SK-N-SH (cell line): ENCODE results near the gene UBAP1L. TPM values are rescaled to one million over a fixed set of nuclear protein-coding genes. Genes with fewer than 3 reads are reported as not detected.

ENCODE experiments used
- CTCF ChIA-PET: fragments of 300-600, 350-600 bp; formaldehyde crosslinking; extraction: SDS; loops from one replicate; lab custom pipeline; 2021; lab: Yijun Ruan, JAX
- POLR2A ChIA-PET: fragments of 350-600 bp; sonication (Branson Sonifier 250); formaldehyde crosslinking; extraction: SDS; loops from one replicate; lab custom pipeline; 2020; ENCODE audit warnings: antibody characterized with exemption, inconsistent platforms; lab: Yijun Ruan, JAX
- DNase-seq: peaks from one replicate; pipeline ENCODE4 v3.0.0; 2012
- H2AFZ ChIP-seq: fragments of 200-600 bp; sonication (generic); 2 replicates; pipeline ENCODE4 v1.8.1; 2016; ENCODE audit warnings: antibody characterized with exemption, mild to moderate bottlenecking, low read depth
- H3F3A ChIP-seq: fragments of 200-600 bp; sonication (generic); replicated peaks from 2 replicates; pipeline ENCODE3; 2016; ENCODE audit warnings: antibody characterized with exemption, mild to moderate bottlenecking; ENCODE audit not compliant: insufficient read depth
- H3K27ac ChIP-seq, 2 experiments: fragments of 200-500 bp in 1 of 2; fragments of 200-600 bp in 1 of 2; sonication (Bioruptor generic) in 1 of 2; sonication (generic), shearing (Covaris generic) in 1 of 2; 2 replicates each; pipeline versions ENCODE4 v1.5.1 to v1.6.1; 2014 to 2016; ENCODE audit warnings: low read depth in 2 of 2, inconsistent platforms in 1 of 2, low read length in 1 of 2, mild to moderate bottlenecking in 1 of 2, mixed read lengths in 1 of 2
- H3K27me3 ChIP-seq: fragments of 200-600 bp; sonication (generic), shearing (Covaris generic); 2 replicates; pipeline ENCODE4 v1.6.1; 2016; ENCODE audit warnings: mixed run types; ENCODE audit not compliant: insufficient read depth
- H3K36me3 ChIP-seq, 2 experiments: fragments of 200-500 bp in 1 of 2; fragments of 200-600 bp in 1 of 2; sonication (Bioruptor generic) in 1 of 2; sonication (generic) in 1 of 2; replicated peaks in 1 of 2; 2 replicates each; pipeline versions ENCODE3 to v1.5.1; 2014 to 2016; ENCODE audit warnings: low read length in 1 of 2, mild to moderate bottlenecking in 1 of 2; ENCODE audit not compliant: insufficient read depth in 2 of 2, control insufficient read depth in 1 of 2
- H3K4me1 ChIP-seq, 2 experiments: fragments of 200-500 bp in 1 of 2; fragments of 200-600 bp in 1 of 2; sonication (Bioruptor generic) in 1 of 2; sonication (generic), shearing (Covaris generic) in 1 of 2; 2 replicates each; pipeline versions ENCODE4 v1.5.1 to v1.6.1; 2014 to 2016; ENCODE audit warnings: low read depth in 1 of 2, low read length in 1 of 2, mixed run types in 1 of 2; ENCODE audit not compliant: insufficient read depth in 2 of 2, control insufficient read depth in 1 of 2
- H3K4me2 ChIP-seq: fragments of 200-600 bp; sonication (generic), shearing (Covaris generic); 2 replicates; pipeline ENCODE4 v1.6.1; 2017; ENCODE audit warnings: mixed run types
- H3K4me3 ChIP-seq, 2 experiments: fragments of 200-500 bp in 1 of 2; fragments of 200-600 bp in 1 of 2; sonication (Bioruptor generic) in 1 of 2; sonication (generic), shearing (Covaris generic) in 1 of 2; 2 replicates each; pipeline versions ENCODE4 v1.5.1 to v1.8.1; 2014 to 2016; ENCODE audit warnings: low read depth in 2 of 2, inconsistent platforms in 1 of 2, low read length in 1 of 2, mild to moderate bottlenecking in 1 of 2, mixed read lengths in 1 of 2, moderate library complexity in 1 of 2
- H3K79me2 ChIP-seq: fragments of 200-600 bp; sonication (generic); 2 replicates; pipeline ENCODE4 v1.8.1; 2017; ENCODE audit warnings: mild to moderate bottlenecking; ENCODE audit not compliant: insufficient read depth
- H3K9ac ChIP-seq: fragments of 200-600 bp; sonication (generic); 2 replicates; pipeline ENCODE4 v1.6.1; 2017; ENCODE audit warnings: mixed run types
- H3K9me2 ChIP-seq: fragments of 200-600 bp; sonication (generic); 2 replicates; pipeline ENCODE4 v1.6.1; 2017; ENCODE audit warnings: mixed run types
- H3K9me3 ChIP-seq: fragments of 200-600 bp; sonication (generic); 2 replicates; pipeline ENCODE4 v1.6.1; 2017; ENCODE audit warnings: mixed run types, mild to moderate bottlenecking, moderate library complexity
- H4K20me1 ChIP-seq: fragments of 200-600 bp; sonication (generic); 2 replicates; pipeline ENCODE4 v1.6.1; 2017; ENCODE audit warnings: mild to moderate bottlenecking, mixed run types; ENCODE audit not compliant: insufficient read depth
- CHD2 ChIP-seq: fragments of 150-350 bp; IDR thresholded peaks from 2 replicates; pipeline ENCODE4 v1.6.1; 2018; ENCODE audit warnings: low read length; ENCODE audit not compliant: partially characterized antibody
- ELF1 ChIP-seq: IDR thresholded peaks from 2 replicates; pipeline ENCODE4 v1.4.0; 2012
- EP300 ChIP-seq, 2 experiments: IDR thresholded peaks; 2 replicates each; pipeline versions ENCODE4 v1.4.0 to v1.6.1; 2012; ENCODE audit warnings: borderline replicate concordance in 1 of 2, low read depth in 1 of 2, low read length in 1 of 2
- EZH2phosphoT487 ChIP-seq: fragments of 200-600 bp; sonication (generic); IDR thresholded peaks from 2 replicates; pipeline ENCODE4 v1.6.1; 2017; ENCODE audit warnings: low read depth, mixed run types, mild to moderate bottlenecking, antibody characterized with exemption, moderate library complexity, borderline replicate concordance
- FOXJ3 ChIP-seq: sonication (generic); formaldehyde crosslinking; IDR thresholded peaks from 2 replicates; pipeline ENCODE4 v1.5.1; 2020; ENCODE audit warnings: mild to moderate bottlenecking, missing genetic modification reagents
- FOXM1 ChIP-seq: IDR thresholded peaks from 2 replicates; pipeline ENCODE4 v1.4.0; 2012; ENCODE audit warnings: low read depth, mild to moderate bottlenecking
- GATA2 ChIP-seq: sonication (generic); formaldehyde crosslinking; IDR thresholded peaks from 2 replicates; pipeline ENCODE4 v1.5.0; 2020; ENCODE audit warnings: mild to moderate bottlenecking, missing genetic modification reagents
- MEF2A ChIP-seq: IDR thresholded peaks from 2 replicates; pipeline ENCODE4 v1.4.0; 2012; ENCODE audit warnings: low read depth, borderline replicate concordance
- NFIC ChIP-seq: IDR thresholded peaks from 2 replicates; pipeline ENCODE4 v1.4.0; 2012; ENCODE audit warnings: borderline replicate concordance
- NRF1 ChIP-seq: IDR thresholded peaks from 2 replicates; pipeline ENCODE4 v1.6.1; 2012; ENCODE audit warnings: low read depth, mild to moderate bottlenecking, low read length
- POLR2AphosphoS5 ChIP-seq: IDR thresholded peaks from 2 replicates; pipeline ENCODE4 v1.6.1; 2012; ENCODE audit warnings: low read depth, low read length
- RAD21 ChIP-seq: IDR thresholded peaks from 2 replicates; pipeline ENCODE4 v1.6.1; 2012; ENCODE audit warnings: mild to moderate bottlenecking, low read length
- RCOR1 ChIP-seq: fragments of 150-350 bp; IDR thresholded peaks from 2 replicates; pipeline ENCODE4 v1.6.1; 2017; ENCODE audit warnings: antibody characterized with exemption, low read length
- RXRA ChIP-seq: IDR thresholded peaks from 2 replicates; pipeline ENCODE4 v1.4.0; 2012; ENCODE audit warnings: low read depth, mild to moderate bottlenecking, borderline replicate concordance
- SIN3A ChIP-seq: IDR thresholded peaks from 2 replicates; pipeline ENCODE4 v1.6.1; 2012; ENCODE audit warnings: low read depth, mild to moderate bottlenecking, low read length, moderate library complexity, borderline replicate concordance
- SMC3 ChIP-seq: IDR thresholded peaks from 2 replicates; pipeline ENCODE4 v1.6.1; 2012; ENCODE audit warnings: low read depth, low read length, improper control_type of control experiment
- TAF1 ChIP-seq: IDR thresholded peaks from 2 replicates; pipeline ENCODE4 v1.6.1; 2012; ENCODE audit warnings: low read depth, mild to moderate bottlenecking, low read length, moderate library complexity, borderline replicate concordance
- TCF12 ChIP-seq: IDR thresholded peaks from 2 replicates; pipeline ENCODE4 v1.4.0; 2012
- YY1 ChIP-seq: IDR thresholded peaks from 2 replicates; pipeline ENCODE4 v1.4.0; 2012; ENCODE audit warnings: low read depth, mild to moderate bottlenecking
- WGBS: methylation state at CpG from one replicate; pipeline ENCODE4 v1.1.6; 2017; ENCODE audit warnings: low lambda C conversion rate; 5-methylcytosine and 5-hydroxymethylcytosine counted together
- polyA plus RNA-seq, 3 experiments: library from polyadenylated mRNA; depleted of rRNA; stranded (reverse); fragments of >200 nt; gene quantifications; 2 replicates each; pipeline ENCODE4 v1.2.3, GENCODE V29; 2012
- TF ChIP-seq, protein P1 (sequence below): IDR thresholded peaks from 2 replicates; pipeline ENCODE4 v1.4.0; 2012; ENCODE audit warnings: low read depth, borderline replicate concordance
- TF ChIP-seq, protein P2 (sequence below): fragments of 150-350 bp; IDR thresholded peaks from 2 replicates; pipeline ENCODE4 v1.6.1; 2016; ENCODE audit warnings: mild to moderate bottlenecking, low read depth, low read length
- TF ChIP-seq, protein P3 (sequence below): IDR thresholded peaks from 2 replicates; pipeline ENCODE4 v1.6.1; 2012; ENCODE audit warnings: mild to moderate bottlenecking, low read depth, low read length, moderate library complexity

The UBAP1L gene
- polyA plus RNA-seq, 1 of the 3 experiments (the other 2 are of a cell fraction), result 1.8 TPM

DNA sequence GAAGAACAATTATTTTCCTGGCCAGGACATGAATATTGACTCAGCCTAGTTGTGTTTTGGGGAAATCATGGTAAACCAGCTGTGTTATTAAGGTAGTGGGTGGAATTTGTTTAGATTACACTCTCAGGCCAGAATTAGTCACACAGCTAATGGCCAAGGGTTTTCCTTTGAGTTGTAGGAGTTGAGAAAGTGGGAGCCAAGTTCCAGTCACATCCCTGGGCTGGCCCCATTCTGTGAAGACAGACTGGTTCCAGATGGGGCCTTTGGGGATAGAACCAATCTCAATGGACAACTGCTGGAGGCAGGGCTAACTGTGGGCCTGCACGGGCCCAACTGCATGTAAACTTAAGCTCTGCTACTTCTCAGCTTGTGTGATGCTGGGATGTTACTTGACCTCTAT is 45.8 kb downstream of the UBAP1L start:
- peaks cover 0 to 12% of the 10 kb centered on the region in 2 experiments; a peak in 1 of 4 replicates for H3K4me1 ChIP-seq
- H3K36me3 ChIP-seq, result no peaks in the 10 kb centered on the region
- H4K20me1 ChIP-seq, result no peaks in the 10 kb centered on the region
- H3K79me2 ChIP-seq, result no peaks in the 10 kb centered on the region
- H3F3A ChIP-seq, result peaks cover 4% of the 10 kb centered on the region
- no peaks in the 10 kb centered on the region for H3K9me2 ChIP-seq
- WGBS, result 88% methylated on average over 1 of the region's 1 CpG
- H3K9ac ChIP-seq, result no peak overlapping the region
- no peaks in the 10 kb centered on the region for H3K9me3 ChIP-seq
- H3K4me3 ChIP-seq, result no peak overlapping the region
- ChIA-PET CTCF (interaction anchor here (1.2 to 9.5 kb wide), 4 partner anchors 12 to 228 kb away, joined by 3 to 88 read pairs (median 4); no protein-coding TSS in a partner anchor), POLR2A (no interaction called here)
- TF ChIP-seq RXRA, result no peak
- TF ChIP-seq RCOR1, result no peak
- no peak for TF ChIP-seq FOXM1
- no peak for TF ChIP-seq NRF1
- no peak for TF ChIP-seq RAD21
- no peak for TF ChIP-seq TCF12
- no peak for TF ChIP-seq EZH2phosphoT487
- no peak for TF ChIP-seq GATA2 (CRISPR knock-in tag)
- no peak for TF ChIP-seq POLR2AphosphoS5
- no peak for TF ChIP-seq MEF2A
- TF ChIP-seq YY1, result no peak
- no peak for TF ChIP-seq FOXJ3
- no peak for TF ChIP-seq SIN3A
- TF ChIP-seq SMC3, result no peak
- TF ChIP-seq EP300 (IDR thresholded peaks at IDR 0.05; ENCODE audit: borderline replicate concordance in 1 of 2, low read depth in 1 of 2, low read length in 1 of 2), result no peak
- TF ChIP-seq TAF1, result no peak
- TF ChIP-seq NFIC, result no peak
- DNase-seq, result no peak
- H2AFZ ChIP-seq, result no peak overlapping the region
- no peak overlapping the region for H3K27ac ChIP-seq
- H3K27me3 ChIP-seq, result peaks cover 9% of the 10 kb centered on the region; the same call in 1 of the 2 replicates
- no peak overlapping the region for H3K4me2 ChIP-seq

DNA sequence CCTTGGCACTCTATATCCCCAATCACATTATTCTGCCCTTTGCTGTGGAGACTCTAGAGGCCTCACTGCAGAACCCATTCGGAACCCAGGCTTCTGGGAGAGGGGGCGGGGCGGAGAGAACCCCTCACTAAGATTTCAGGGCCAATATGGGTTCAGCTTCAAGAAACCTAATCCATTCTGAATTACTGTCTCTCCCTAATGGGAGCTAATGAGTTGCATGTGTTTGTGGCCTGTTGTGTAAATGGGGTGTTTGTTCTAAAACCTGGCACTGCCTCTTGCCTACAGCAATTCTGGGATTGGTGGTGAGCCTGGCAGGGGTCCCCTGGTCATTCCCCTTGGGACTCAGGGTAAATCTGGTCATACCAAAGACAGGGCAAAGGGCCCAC is 46.6 kb downstream of the UBAP1L start:
- Histone ChIP-seq H3K9me2 (no peaks in the 10 kb centered on the region), H3K4me3 (no peak overlapping the region), H3K9me3 (no peaks in the 10 kb centered on the region), H3K79me2 (no peaks in the 10 kb centered on the region), H3K27me3 (peaks cover 9% of the 10 kb centered on the region; the same call in 1 of the 2 replicates), H3K36me3 (no peaks in the 10 kb centered on the region), H3K4me1 (peaks cover 0 to 12% of the 10 kb centered on the region in 2 experiments; a peak in 1 of 4 replicates), H3F3A (peaks cover 4% of the 10 kb centered on the region), H3K4me2 (no peak overlapping the region), H4K20me1 (no peaks in the 10 kb centered on the region), H3K27ac (no peak overlapping the region), H3K9ac (no peak overlapping the region), H2AFZ (no peak overlapping the region)
- TF ChIP-seq, protein P1, sequence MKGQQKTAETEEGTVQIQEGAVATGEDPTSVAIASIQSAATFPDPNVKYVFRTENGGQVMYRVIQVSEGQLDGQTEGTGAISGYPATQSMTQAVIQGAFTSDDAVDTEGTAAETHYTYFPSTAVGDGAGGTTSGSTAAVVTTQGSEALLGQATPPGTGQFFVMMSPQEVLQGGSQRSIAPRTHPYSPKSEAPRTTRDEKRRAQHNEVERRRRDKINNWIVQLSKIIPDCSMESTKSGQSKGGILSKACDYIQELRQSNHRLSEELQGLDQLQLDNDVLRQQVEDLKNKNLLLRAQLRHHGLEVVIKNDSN, result no peak
- TF ChIP-seq ELF1 (no peak), TCF12 (no peak), GATA2 (CRISPR knock-in tag) (no peak), YY1 (no peak), CHD2 (no peak)
- TF ChIP-seq, protein P2, sequence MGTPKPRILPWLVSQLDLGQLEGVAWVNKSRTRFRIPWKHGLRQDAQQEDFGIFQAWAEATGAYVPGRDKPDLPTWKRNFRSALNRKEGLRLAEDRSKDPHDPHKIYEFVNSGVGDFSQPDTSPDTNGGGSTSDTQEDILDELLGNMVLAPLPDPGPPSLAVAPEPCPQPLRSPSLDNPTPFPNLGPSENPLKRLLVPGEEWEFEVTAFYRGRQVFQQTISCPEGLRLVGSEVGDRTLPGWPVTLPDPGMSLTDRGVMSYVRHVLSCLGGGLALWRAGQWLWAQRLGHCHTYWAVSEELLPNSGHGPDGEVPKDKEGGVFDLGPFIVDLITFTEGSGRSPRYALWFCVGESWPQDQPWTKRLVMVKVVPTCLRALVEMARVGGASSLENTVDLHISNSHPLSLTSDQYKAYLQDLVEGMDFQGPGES, result no peak
- TF ChIP-seq, protein P3, sequence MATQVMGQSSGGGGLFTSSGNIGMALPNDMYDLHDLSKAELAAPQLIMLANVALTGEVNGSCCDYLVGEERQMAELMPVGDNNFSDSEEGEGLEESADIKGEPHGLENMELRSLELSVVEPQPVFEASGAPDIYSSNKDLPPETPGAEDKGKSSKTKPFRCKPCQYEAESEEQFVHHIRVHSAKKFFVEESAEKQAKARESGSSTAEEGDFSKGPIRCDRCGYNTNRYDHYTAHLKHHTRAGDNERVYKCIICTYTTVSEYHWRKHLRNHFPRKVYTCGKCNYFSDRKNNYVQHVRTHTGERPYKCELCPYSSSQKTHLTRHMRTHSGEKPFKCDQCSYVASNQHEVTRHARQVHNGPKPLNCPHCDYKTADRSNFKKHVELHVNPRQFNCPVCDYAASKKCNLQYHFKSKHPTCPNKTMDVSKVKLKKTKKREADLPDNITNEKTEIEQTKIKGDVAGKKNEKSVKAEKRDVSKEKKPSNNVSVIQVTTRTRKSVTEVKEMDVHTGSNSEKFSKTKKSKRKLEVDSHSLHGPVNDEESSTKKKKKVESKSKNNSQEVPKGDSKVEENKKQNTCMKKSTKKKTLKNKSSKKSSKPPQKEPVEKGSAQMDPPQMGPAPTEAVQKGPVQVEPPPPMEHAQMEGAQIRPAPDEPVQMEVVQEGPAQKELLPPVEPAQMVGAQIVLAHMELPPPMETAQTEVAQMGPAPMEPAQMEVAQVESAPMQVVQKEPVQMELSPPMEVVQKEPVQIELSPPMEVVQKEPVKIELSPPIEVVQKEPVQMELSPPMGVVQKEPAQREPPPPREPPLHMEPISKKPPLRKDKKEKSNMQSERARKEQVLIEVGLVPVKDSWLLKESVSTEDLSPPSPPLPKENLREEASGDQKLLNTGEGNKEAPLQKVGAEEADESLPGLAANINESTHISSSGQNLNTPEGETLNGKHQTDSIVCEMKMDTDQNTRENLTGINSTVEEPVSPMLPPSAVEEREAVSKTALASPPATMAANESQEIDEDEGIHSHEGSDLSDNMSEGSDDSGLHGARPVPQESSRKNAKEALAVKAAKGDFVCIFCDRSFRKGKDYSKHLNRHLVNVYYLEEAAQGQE, result no peak
- DNase-seq, result no peak
- CTCF ChIA-PET, result interaction anchor here (0.6 to 9.5 kb wide), 5 partner anchors 8 to 240 kb away, joined by 3 to 88 read pairs (median 3); partner anchors contain the start of gene KBTBD13
- WGBS, result 96% methylated on average over 3 of the region's 3 CpGs
- POLR2A ChIA-PET, result no interaction called here
